Ovary (tissue), 9 donors: ENCODE measurements around the gene HOXD1. TPM values are rescaled to one million over a fixed set of nuclear protein-coding genes. Genes with fewer than 3 reads are reported as not detected.

ENCODE experiments used
- DNase-seq, 5 donors: peaks; one replicate each; pipeline ENCODE4 v3.0.0-alpha.2; 2019 to 2020
- H3K27ac ChIP-seq, 2 donors: fragments of 200-600 bp; one replicate each; pipeline versions ENCODE4 v1.5.1 to v1.8.0; 2019 to 2022
- H3K27me3 ChIP-seq: fragments of 200-600 bp; one replicate; pipeline ENCODE4 v1.8.0; 2022
- H3K36me3 ChIP-seq: fragments of 200-600 bp; sonication (generic); one replicate; pipeline ENCODE4 v1.5.1; 2019
- H3K4me1 ChIP-seq: one replicate; pipeline ENCODE4 v1.8.1; 2013; ENCODE audit warnings: mild to moderate bottlenecking, moderate library complexity; ENCODE audit not compliant: insufficient read depth
- H3K4me3 ChIP-seq: fragments of 200-600 bp; sonication (generic); one replicate; pipeline ENCODE4 v1.5.1; 2017
- H3K9me3 ChIP-seq, 2 donors: fragments of 200-600 bp in 1 of 2; sonication (generic) in 1 of 2; one replicate each; pipeline versions ENCODE4 v1.5.1 to v1.8.1; 2013 to 2019; ENCODE audit warnings: mild to moderate bottlenecking in 1 of 2, moderate library complexity in 1 of 2
- EP300 ChIP-seq: sonication (generic); formaldehyde crosslinking; IDR thresholded peaks from one replicate; pipeline ENCODE4 v1.6.1; 2017; ENCODE audit warnings: antibody characterized with exemption
- POLR2A ChIP-seq: fragments of 450-650 bp; IDR thresholded peaks from one replicate; pipeline ENCODE4 v1.6.1; 2017; ENCODE audit warnings: antibody characterized with exemption, mild to moderate bottlenecking, moderate library complexity
- WGBS, 3 donors: extraction: QIAGEN DNeasy Blood & Tissue Kit in 1 of 3; methylation state at CpG; one replicate each; pipeline versions ENCODE4 v1.1.5 to v1.1.7; 2013 to 2017; 5-methylcytosine and 5-hydroxymethylcytosine counted together
- intact Hi-C, 4 donors: fragments of 100-400 bp; cut with DNase I; formaldehyde crosslinking; loops; one replicate each; pipeline versions ENCODE4 v1.11.0 to v1.15.1; 2022 to 2023
- polyA plus RNA-seq, 2 donors: library from polyadenylated mRNA; stranded (reverse); fragments of 200-250 nt in 1 of 2; fragments of 350-450 nt in 1 of 2; fragmentation: Illumina TruSeq in 1 of 2; extraction: RNeasy Lipid Tissue Mini Kit (QIAGEN cat#74804) in 1 of 2; gene quantifications; one replicate each; pipeline ENCODE4 v1.2.3, GENCODE V29; 2013 to 2014
- total RNA-seq, 7 donors: library from RNA; depleted of rRNA in 2 of 7; stranded (reverse); fragments of >200 nt in 2 of 7; fragmentation: NEBNext Ultra II Directional in 3 of 7; extraction: Animal tissue kit (Norgen Biotek cat#: 25700) in 3 of 7; gene quantifications; one replicate each; pipeline versions ENCODE4 v1.1.0 to v1.2.4, GENCODE V29; 2016 to 2023
- TF ChIP-seq, protein P1 (sequence below), 3 donors: fragments of 450-650 bp in 2 of 3; fragments of 200-600 bp in 1 of 3; IDR thresholded peaks; one replicate each; pipeline versions ENCODE4 v1.5.1 to v1.8.0; 2016 to 2022; ENCODE audit warnings: antibody characterized with exemption in 3 of 3, mild to moderate bottlenecking in 1 of 3
- donor health status: DM: no; HTN: no; CAD: no; lungs with moderate emphysema.
- donor health status: DM: no; HTN: no; CAD: no.
- donor health status: Bipolar disorder and iron deficiency.
- donor health status: DM: yes; HTN: yes; CAD: no.
- donor health status: DM: no; HTN: no; CAD: no.
- donor health status: DM: yes; HTN: yes; CAD: no.

The HOXD1 gene
- total and polyA plus RNA-seq, 9 donors, result 0.23 to 5.3 (median 0.55) TPM

DNA sequence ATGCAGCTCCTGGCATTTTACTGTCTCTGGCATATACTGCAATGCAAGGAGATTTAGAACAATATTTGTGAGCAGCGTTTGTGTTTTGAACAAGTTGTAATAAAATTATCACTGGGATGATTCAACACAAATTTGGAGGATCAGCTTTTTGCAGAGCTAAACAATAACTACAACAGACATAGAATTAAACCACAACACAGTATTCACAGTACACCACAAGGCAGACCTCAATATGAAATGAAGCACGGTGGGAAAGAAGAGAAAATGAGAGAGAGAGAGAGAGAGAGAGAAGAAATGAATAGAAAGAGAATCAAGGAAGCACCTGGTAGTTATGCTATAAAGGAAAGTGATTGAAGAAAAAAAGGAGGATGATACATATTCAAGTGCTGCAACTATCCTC, 39.4 kb downstream of the HOXD1 start:
- intact Hi-C loops, result no loop called here
- H3K4me1 ChIP-seq, result no peaks in the 10 kb centered on the region
- TF ChIP-seq EP300 (no peak), POLR2A (no peak)
- TF ChIP-seq, protein P1, sequence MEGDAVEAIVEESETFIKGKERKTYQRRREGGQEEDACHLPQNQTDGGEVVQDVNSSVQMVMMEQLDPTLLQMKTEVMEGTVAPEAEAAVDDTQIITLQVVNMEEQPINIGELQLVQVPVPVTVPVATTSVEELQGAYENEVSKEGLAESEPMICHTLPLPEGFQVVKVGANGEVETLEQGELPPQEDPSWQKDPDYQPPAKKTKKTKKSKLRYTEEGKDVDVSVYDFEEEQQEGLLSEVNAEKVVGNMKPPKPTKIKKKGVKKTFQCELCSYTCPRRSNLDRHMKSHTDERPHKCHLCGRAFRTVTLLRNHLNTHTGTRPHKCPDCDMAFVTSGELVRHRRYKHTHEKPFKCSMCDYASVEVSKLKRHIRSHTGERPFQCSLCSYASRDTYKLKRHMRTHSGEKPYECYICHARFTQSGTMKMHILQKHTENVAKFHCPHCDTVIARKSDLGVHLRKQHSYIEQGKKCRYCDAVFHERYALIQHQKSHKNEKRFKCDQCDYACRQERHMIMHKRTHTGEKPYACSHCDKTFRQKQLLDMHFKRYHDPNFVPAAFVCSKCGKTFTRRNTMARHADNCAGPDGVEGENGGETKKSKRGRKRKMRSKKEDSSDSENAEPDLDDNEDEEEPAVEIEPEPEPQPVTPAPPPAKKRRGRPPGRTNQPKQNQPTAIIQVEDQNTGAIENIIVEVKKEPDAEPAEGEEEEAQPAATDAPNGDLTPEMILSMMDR (IDR thresholded peaks at IDR 0.05), result no peak
- no peaks in the 10 kb centered on the region for H3K27me3 ChIP-seq
- WGBS, 3 donors, result 20 to 35% (median 27%) methylated on average over 2 of the region's 2 CpGs
- DNase-seq, result no peak
- no peaks in the 10 kb centered on the region for H3K36me3 ChIP-seq
- no peaks in the 10 kb centered on the region for H3K9me3 ChIP-seq
- H3K4me3 ChIP-seq, result no peak overlapping the region
- H3K27ac ChIP-seq, result no peak overlapping the region

GRCh38 chr2:176234156-176234555, 45.7 kb downstream of the HOXD1 start:
- Histone ChIP-seq H3K4me3 (no peak overlapping the region), H3K9me3 (no peaks in the 10 kb centered on the region), H3K27me3 (no peaks in the 10 kb centered on the region), H3K27ac (no peak overlapping the region), H3K4me1 (no peaks in the 10 kb centered on the region), H3K36me3 (no peaks in the 10 kb centered on the region)
- 53 to 68% (median 67%) methylated on average over 2 of the region's 2 CpGs for WGBS, 3 donors
- DNase-seq, result no peak
- intact Hi-C loops, result no loop called here
- TF ChIP-seq, protein P1 (IDR thresholded peaks at IDR 0.05), result no peak
- no peak for TF ChIP-seq EP300
- TF ChIP-seq POLR2A, result no peak

DNA sequence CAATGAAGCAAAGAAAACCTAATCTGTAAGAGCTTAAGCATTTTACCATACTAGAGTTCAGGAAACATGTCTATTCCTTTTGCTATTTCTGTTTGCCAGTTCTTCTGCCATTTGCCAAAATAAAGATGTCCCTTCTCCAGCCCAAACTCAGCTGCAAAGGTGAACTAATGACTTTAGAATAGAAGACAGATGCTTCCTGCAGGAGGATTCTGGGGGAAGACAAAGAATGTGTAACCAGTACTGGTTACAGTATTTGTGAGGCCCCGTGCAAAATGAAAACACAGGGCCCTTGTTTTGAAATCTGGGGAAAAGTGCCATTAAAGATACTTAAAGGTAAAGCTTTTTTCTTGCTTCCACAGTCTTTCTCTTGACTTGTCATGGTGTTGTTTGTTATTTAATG, 46.5 kb downstream of the HOXD1 start:
- H3K4me3 ChIP-seq, result no peak overlapping the region
- DNase-seq, result no peak
- no peaks in the 10 kb centered on the region for H3K4me1 ChIP-seq
- H3K9me3 ChIP-seq, result no peaks in the 10 kb centered on the region
- intact Hi-C loops, result no loop called here
- TF ChIP-seq EP300 (no peak), POLR2A (no peak)
- TF ChIP-seq, protein P1 (IDR thresholded peaks at IDR 0.05), result no peak
- no peak overlapping the region for H3K27ac ChIP-seq
- no peaks in the 10 kb centered on the region for H3K27me3 ChIP-seq
- 14 to 34% (median 23%) methylated on average over 1 of the region's 1 CpG for WGBS, 3 donors
- no peaks in the 10 kb centered on the region for H3K36me3 ChIP-seq

GRCh38 chr2:176237456-176237855, 49.0 kb downstream of the HOXD1 start:
- 64 to 72% (median 64%) methylated on average over 4 of the region's 4 CpGs for WGBS, 3 donors
- no peak overlapping the region for H3K4me3 ChIP-seq
- intact Hi-C loops, result no loop called here
- H3K9me3 ChIP-seq, result no peaks in the 10 kb centered on the region
- no peaks in the 10 kb centered on the region for H3K27me3 ChIP-seq
- no peak for DNase-seq
- no peaks in the 10 kb centered on the region for H3K36me3 ChIP-seq
- no peak for TF ChIP-seq EP300
- TF ChIP-seq, protein P1 (IDR thresholded peaks at IDR 0.05), result no peak
- TF ChIP-seq POLR2A, result no peak
- H3K4me1 ChIP-seq, result no peaks in the 10 kb centered on the region
- no peak overlapping the region for H3K27ac ChIP-seq

DNA sequence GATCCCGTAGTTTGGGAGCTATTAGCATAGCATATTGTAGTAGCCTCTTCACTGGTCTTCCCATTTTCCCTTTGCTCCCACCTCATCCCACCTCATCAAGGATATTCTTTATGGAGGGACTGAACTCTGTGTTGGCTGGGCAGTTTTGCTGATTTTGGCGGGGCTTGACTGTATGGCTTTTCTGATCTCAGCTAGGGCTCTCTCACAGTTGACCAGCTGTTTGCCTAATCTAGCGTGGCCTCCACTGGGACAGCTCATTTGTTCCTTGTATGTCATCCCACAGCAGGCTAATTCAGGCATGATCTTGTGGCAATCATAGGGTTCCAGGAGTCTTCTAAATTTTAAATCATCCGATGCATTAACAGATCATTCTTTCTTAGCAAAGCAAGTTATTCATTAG, 50.6 kb downstream of the HOXD1 start:
- Histone ChIP-seq H3K27me3 (no peaks in the 10 kb centered on the region), H3K4me1 (no peaks in the 10 kb centered on the region), H3K4me3 (no peak overlapping the region), H3K36me3 (no peaks in the 10 kb centered on the region), H3K9me3 (no peaks in the 10 kb centered on the region), H3K27ac (no peak overlapping the region)
- 93 to 94% (median 94%) methylated on average over 4 of the region's 4 CpGs for WGBS, 3 donors
- TF ChIP-seq POLR2A (no peak), EP300 (no peak)
- TF ChIP-seq, protein P1 (IDR thresholded peaks at IDR 0.05), result no peak
- DNase-seq, result no peak
- intact Hi-C loops, result no loop called here
